Smooth muscle cell (in vitro differentiated cells): Measurements from ENCODE around the gene RAB3IP. TPM values are rescaled to one million over a fixed set of nuclear protein-coding genes. Genes with fewer than 3 reads are reported as not detected.

Experiments used
- DNase-seq: peaks from one replicate; lab custom pipeline; 2025; ENCODE audit not compliant: unreplicated experiment; lab: John Stamatoyannopoulos, UW
- H2AFZ ChIP-seq: fragments of 200-600 bp; sonication (generic); 2 replicates; pipeline ENCODE4 v1.6.0; 2016; ENCODE audit warnings: antibody characterized with exemption, low read depth, mild to moderate bottlenecking
- H3F3A ChIP-seq: fragments of 200-600 bp; sonication (generic); 2 replicates; pipeline ENCODE4 v1.6.0; 2017; ENCODE audit warnings: antibody characterized with exemption, low read depth
- H3K27ac ChIP-seq: fragments of 200-600 bp; sonication (generic); 2 replicates; pipeline ENCODE4 v1.5.1; 2016; ENCODE audit warnings: low read depth, mild to moderate bottlenecking
- H3K27me3 ChIP-seq: fragments of 200-600 bp; sonication (generic); 2 replicates; pipeline ENCODE4 v1.6.1; 2016; ENCODE audit warnings: low read depth, mild to moderate bottlenecking
- H3K36me3 ChIP-seq: fragments of 200-600 bp; sonication (generic); 2 replicates; pipeline ENCODE4 v1.5.1; 2016; ENCODE audit warnings: low read depth
- H3K4me1 ChIP-seq: fragments of 200-600 bp; sonication (generic); 2 replicates; pipeline ENCODE4 v1.5.1; 2016; ENCODE audit warnings: low read depth
- H3K4me2 ChIP-seq: fragments of 200-600 bp; sonication (generic); 2 replicates; pipeline ENCODE4 v1.6.0; 2016; ENCODE audit warnings: mild to moderate bottlenecking
- H3K4me3 ChIP-seq: fragments of 200-600 bp; sonication (generic); 2 replicates; pipeline ENCODE4 v1.5.1; 2016; ENCODE audit warnings: mild to moderate bottlenecking
- H3K79me2 ChIP-seq: fragments of 200-600 bp; sonication (generic); 2 replicates; pipeline ENCODE4 v1.6.0; 2016; ENCODE audit warnings: low read depth, mild to moderate bottlenecking
- H3K9ac ChIP-seq: fragments of 200-600 bp; sonication (generic); 2 replicates; pipeline ENCODE4 v1.6.0; 2016; ENCODE audit warnings: low read depth
- H3K9me3 ChIP-seq: fragments of 200-600 bp; sonication (generic); replicated peaks from 2 replicates; pipeline ENCODE4 v1.5.1; 2016; ENCODE audit warnings: low read depth
- H4K20me1 ChIP-seq: fragments of 200-600 bp; sonication (generic); 2 replicates; pipeline ENCODE4 v1.6.0; 2016; ENCODE audit warnings: low read depth
- WGBS: methylation state at CpG from one replicate; pipeline ENCODE4 v1.1.7; 2016; ENCODE audit warnings: low lambda C conversion rate; 5-methylcytosine and 5-hydroxymethylcytosine counted together
- polyA plus RNA-seq: library from polyadenylated mRNA; unstranded; fragments of >200 nt; fragmentation: Nextera tagmentation; extraction: Ambion mirVana; gene quantifications from 2 replicates; pipeline ENCODE4 v1.2.1, GENCODE V29; 2016
- total RNA-seq: library from RNA; depleted of rRNA; stranded (reverse); fragments of >200 nt; gene quantifications from 2 replicates; pipeline ENCODE4 v1.2.3, GENCODE V29; 2014
- TF ChIP-seq, protein P1 (sequence below): fragments of 200-600 bp; sonication (generic); IDR thresholded peaks from 2 replicates; pipeline ENCODE4 v1.5.1; 2017; ENCODE audit warnings: borderline replicate concordance, mild to moderate bottlenecking, antibody characterized with exemption; ENCODE audit not compliant: insufficient read depth, poor library complexity, severe bottlenecking

Gene RAB3IP
- total and polyA plus RNA-seq, 2 experiments from 2014 or later: 2.2 to 16.9 TPM

GRCh38 chr12:69714542-69714941, 24.1 kb upstream of the RAB3IP start:
- peak overlapping the region; percentile 65 for H2AFZ ChIP-seq
- no peak for DNase-seq
- WGBS: 82% methylated on average over 3 of the region's 3 CpGs
- no peaks in the 10 kb centered on the region for H3K36me3 ChIP-seq
- no peak overlapping the region for H3K27ac ChIP-seq
- no peaks in the 10 kb centered on the region for H4K20me1 ChIP-seq
- no peak overlapping the region for H3K4me2 ChIP-seq
- H3K9me3 ChIP-seq: no peaks in the 10 kb centered on the region
- no peaks in the 10 kb centered on the region for H3K27me3 ChIP-seq
- no peak overlapping the region for H3K4me3 ChIP-seq
- H3K79me2 ChIP-seq: no peaks in the 10 kb centered on the region
- no peak overlapping the region for H3K9ac ChIP-seq
- TF ChIP-seq, protein P1, sequence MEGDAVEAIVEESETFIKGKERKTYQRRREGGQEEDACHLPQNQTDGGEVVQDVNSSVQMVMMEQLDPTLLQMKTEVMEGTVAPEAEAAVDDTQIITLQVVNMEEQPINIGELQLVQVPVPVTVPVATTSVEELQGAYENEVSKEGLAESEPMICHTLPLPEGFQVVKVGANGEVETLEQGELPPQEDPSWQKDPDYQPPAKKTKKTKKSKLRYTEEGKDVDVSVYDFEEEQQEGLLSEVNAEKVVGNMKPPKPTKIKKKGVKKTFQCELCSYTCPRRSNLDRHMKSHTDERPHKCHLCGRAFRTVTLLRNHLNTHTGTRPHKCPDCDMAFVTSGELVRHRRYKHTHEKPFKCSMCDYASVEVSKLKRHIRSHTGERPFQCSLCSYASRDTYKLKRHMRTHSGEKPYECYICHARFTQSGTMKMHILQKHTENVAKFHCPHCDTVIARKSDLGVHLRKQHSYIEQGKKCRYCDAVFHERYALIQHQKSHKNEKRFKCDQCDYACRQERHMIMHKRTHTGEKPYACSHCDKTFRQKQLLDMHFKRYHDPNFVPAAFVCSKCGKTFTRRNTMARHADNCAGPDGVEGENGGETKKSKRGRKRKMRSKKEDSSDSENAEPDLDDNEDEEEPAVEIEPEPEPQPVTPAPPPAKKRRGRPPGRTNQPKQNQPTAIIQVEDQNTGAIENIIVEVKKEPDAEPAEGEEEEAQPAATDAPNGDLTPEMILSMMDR: no peak
- no peaks in the 10 kb centered on the region for H3F3A ChIP-seq
- H3K4me1 ChIP-seq: no peaks in the 10 kb centered on the region

GRCh38 chr12:69719336-69720316, 19.0 kb upstream of the RAB3IP start:
- Histone ChIP-seq H4K20me1 (no peaks in the 10 kb centered on the region), H2AFZ (no peak overlapping the region)

DNA sequence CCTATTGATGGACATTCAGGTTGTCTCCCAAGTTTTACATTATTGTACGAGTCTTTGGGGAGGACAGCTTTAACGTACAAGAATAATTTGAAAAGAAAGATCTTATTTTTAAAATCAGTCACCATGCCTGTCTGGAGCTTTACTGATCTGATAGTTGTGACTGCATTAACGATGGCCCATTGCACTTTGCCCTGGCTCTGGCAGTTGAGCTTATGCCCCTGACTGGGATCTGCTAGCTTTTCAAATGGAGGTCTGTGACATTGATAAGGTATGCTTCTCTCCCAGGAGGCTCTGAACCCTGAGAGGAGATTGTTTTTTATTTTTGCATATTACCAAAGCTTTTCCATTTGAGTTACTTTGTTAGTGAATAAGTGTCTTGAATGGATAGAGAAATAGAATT, 17.9 kb upstream of the RAB3IP start:
- Histone ChIP-seq H3K9ac (no peak overlapping the region), H3K79me2 (no peaks in the 10 kb centered on the region), H3K9me3 (no peaks in the 10 kb centered on the region), H3K4me3 (no peak overlapping the region), H4K20me1 (no peaks in the 10 kb centered on the region), H3F3A (no peaks in the 10 kb centered on the region), H3K27me3 (no peaks in the 10 kb centered on the region), H3K4me1 (no peaks in the 10 kb centered on the region), H3K4me2 (no peak overlapping the region), H3K36me3 (no peaks in the 10 kb centered on the region), H3K27ac (no peak overlapping the region), H2AFZ (no peak overlapping the region)
- WGBS: 87% methylated on average over 3 of the region's 3 CpGs
- DNase-seq: no peak
- TF ChIP-seq, protein P1: no peak

More at GRCh38 chr12:69719336-69720316, 19.0 kb upstream of the RAB3IP start:
- Histone ChIP-seq H3K9me3 (no peaks in the 10 kb centered on the region), H3K4me3 (no peak overlapping the region), H3K79me2 (no peaks in the 10 kb centered on the region), H3K27ac (no peak overlapping the region), H3K4me2 (no peak overlapping the region), H3K27me3 (no peaks in the 10 kb centered on the region), H3K4me1 (no peaks in the 10 kb centered on the region), H3F3A (no peaks in the 10 kb centered on the region), H3K36me3 (no peaks in the 10 kb centered on the region), H3K9ac (no peak overlapping the region)
- 96% methylated on average over 1 of the region's 1 CpG for WGBS
- DNase-seq: no peak
- TF ChIP-seq, protein P1: no peak

DNA sequence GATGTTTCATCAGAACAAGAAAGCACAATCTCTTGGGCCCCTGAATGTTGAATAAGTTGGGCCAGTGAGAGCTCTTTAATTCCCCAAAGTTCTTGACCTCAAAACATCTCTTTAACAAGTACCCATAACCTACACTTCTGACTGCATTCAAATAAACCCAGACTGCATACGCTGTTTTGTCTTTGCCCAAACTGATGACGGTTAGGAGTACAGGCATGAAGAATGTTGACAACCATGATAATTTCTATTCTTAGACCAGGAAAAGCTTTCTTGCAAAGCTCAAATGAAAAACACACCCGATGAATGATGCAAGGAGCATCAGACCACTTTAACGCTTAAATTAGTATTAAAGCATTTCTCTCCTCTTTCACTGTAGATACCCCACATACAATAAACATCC, 11.7 kb upstream of the RAB3IP start:
- Histone ChIP-seq H4K20me1 (no peaks in the 10 kb centered on the region), H3K27ac (no peak overlapping the region), H3K9me3 (no peaks in the 10 kb centered on the region), H3K79me2 (no peaks in the 10 kb centered on the region), H3K36me3 (no peaks in the 10 kb centered on the region), H3K27me3 (no peaks in the 10 kb centered on the region), H2AFZ (no peak overlapping the region), H3F3A (no peaks in the 10 kb centered on the region), H3K4me2 (no peak overlapping the region), H3K4me3 (no peak overlapping the region), H3K4me1 (no peaks in the 10 kb centered on the region), H3K9ac (no peak overlapping the region)
- no peak for DNase-seq
- WGBS: 90% methylated on average over 4 of the region's 4 CpGs
- TF ChIP-seq, protein P1: no peak
